Neural cell (in vitro differentiated cells): ENCODE results near the gene PPM1H.

Experiments
- EP300 ChIP-seq: fragments of 450-650 bp; conservative IDR thresholded peaks from 2 replicates; pipeline ENCODE4 v1.6.1; 2014; ENCODE audit warnings: antibody characterized with exemption, mild to moderate bottlenecking, moderate library complexity; ENCODE audit not compliant: poor library complexity, severe bottlenecking
- EZH2 ChIP-seq: fragments of 200-600, 300-800 bp; shearing (Covaris generic), sonication (generic); IDR thresholded peaks from 2 replicates; pipeline ENCODE4 v1.6.1; 2014; ENCODE audit warnings: antibody characterized with exemption, low read length, borderline replicate concordance, mild to moderate bottlenecking; ENCODE audit not compliant: insufficient read depth, poor library complexity, severe bottlenecking
- MXI1 ChIP-seq: fragments of 450-650 bp; conservative IDR thresholded peaks from 2 replicates; pipeline ENCODE4 v1.6.1; 2014; ENCODE audit warnings: antibody characterized with exemption, mild to moderate bottlenecking; ENCODE audit not compliant: poor library complexity, severe bottlenecking
- POLR2AphosphoS5 ChIP-seq: IDR thresholded peaks from 2 replicates; pipeline ENCODE4 v1.6.1; 2012
- RAD21 ChIP-seq: fragments of 450-650 bp; conservative IDR thresholded peaks from 2 replicates; pipeline ENCODE4 v1.6.1; 2014; ENCODE audit warnings: antibody characterized with exemption, mild to moderate bottlenecking, moderate library complexity
- SMC3 ChIP-seq: fragments of 450-650 bp; conservative IDR thresholded peaks from 2 replicates; pipeline ENCODE4 v1.6.1; 2014; ENCODE audit warnings: antibody characterized with exemption, mild to moderate bottlenecking, moderate library complexity; ENCODE audit not compliant: poor library complexity
- TF ChIP-seq, protein P1 (sequence below): fragments of 450-650 bp; IDR thresholded peaks from 2 replicates; pipeline ENCODE4 v1.5.1; 2014; ENCODE audit warnings: antibody characterized with exemption, mild to moderate bottlenecking, moderate library complexity; ENCODE audit not compliant: poor library complexity, severe bottlenecking
- TF ChIP-seq, protein P2 (sequence below): IDR thresholded peaks from 2 replicates; pipeline ENCODE4 v1.6.1; 2012; ENCODE audit warnings: borderline replicate concordance

GRCh38 chr12:62783881-62784280 is 151.1 kb downstream of the PPM1H start:
- TF ChIP-seq, protein P1, sequence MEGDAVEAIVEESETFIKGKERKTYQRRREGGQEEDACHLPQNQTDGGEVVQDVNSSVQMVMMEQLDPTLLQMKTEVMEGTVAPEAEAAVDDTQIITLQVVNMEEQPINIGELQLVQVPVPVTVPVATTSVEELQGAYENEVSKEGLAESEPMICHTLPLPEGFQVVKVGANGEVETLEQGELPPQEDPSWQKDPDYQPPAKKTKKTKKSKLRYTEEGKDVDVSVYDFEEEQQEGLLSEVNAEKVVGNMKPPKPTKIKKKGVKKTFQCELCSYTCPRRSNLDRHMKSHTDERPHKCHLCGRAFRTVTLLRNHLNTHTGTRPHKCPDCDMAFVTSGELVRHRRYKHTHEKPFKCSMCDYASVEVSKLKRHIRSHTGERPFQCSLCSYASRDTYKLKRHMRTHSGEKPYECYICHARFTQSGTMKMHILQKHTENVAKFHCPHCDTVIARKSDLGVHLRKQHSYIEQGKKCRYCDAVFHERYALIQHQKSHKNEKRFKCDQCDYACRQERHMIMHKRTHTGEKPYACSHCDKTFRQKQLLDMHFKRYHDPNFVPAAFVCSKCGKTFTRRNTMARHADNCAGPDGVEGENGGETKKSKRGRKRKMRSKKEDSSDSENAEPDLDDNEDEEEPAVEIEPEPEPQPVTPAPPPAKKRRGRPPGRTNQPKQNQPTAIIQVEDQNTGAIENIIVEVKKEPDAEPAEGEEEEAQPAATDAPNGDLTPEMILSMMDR: no peak
- no peak for TF ChIP-seq EZH2
- no peak for TF ChIP-seq POLR2AphosphoS5
- TF ChIP-seq, protein P2, sequence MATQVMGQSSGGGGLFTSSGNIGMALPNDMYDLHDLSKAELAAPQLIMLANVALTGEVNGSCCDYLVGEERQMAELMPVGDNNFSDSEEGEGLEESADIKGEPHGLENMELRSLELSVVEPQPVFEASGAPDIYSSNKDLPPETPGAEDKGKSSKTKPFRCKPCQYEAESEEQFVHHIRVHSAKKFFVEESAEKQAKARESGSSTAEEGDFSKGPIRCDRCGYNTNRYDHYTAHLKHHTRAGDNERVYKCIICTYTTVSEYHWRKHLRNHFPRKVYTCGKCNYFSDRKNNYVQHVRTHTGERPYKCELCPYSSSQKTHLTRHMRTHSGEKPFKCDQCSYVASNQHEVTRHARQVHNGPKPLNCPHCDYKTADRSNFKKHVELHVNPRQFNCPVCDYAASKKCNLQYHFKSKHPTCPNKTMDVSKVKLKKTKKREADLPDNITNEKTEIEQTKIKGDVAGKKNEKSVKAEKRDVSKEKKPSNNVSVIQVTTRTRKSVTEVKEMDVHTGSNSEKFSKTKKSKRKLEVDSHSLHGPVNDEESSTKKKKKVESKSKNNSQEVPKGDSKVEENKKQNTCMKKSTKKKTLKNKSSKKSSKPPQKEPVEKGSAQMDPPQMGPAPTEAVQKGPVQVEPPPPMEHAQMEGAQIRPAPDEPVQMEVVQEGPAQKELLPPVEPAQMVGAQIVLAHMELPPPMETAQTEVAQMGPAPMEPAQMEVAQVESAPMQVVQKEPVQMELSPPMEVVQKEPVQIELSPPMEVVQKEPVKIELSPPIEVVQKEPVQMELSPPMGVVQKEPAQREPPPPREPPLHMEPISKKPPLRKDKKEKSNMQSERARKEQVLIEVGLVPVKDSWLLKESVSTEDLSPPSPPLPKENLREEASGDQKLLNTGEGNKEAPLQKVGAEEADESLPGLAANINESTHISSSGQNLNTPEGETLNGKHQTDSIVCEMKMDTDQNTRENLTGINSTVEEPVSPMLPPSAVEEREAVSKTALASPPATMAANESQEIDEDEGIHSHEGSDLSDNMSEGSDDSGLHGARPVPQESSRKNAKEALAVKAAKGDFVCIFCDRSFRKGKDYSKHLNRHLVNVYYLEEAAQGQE: no peak
- TF ChIP-seq RAD21: no peak
- no peak for TF ChIP-seq EP300
- no peak for TF ChIP-seq SMC3
- TF ChIP-seq MXI1: no peak
